ENCODE results near the gene SLC6A15.
A peak's percentile ranks its signal among the peaks of the same experiment; 100 is the strongest.

The SLC6A15 gene

GRCh38 chr12:84912198-84913128 lies at the start of gene SLC6A15:
TSS of gene SLC6A15 (minus strand) at chr12:84912799. CDS start at chr12:84892120, 20,679 bp downstream.
- DNase-seq, result peak; percentile 15 to 96 (median 79)

GRCh38 chr12:84960918-84961317 lies 48.3 kb upstream of the SLC6A15 start:
- no peak for DNase-seq

- DNase-seq, result no peak
These were observed 42.7 kb upstream of the SLC6A15 start for GRCh38 chr12:84955298-84955697.

- DNase-seq, result no peak
These were observed 41.8 kb upstream of the SLC6A15 start for GRCh38 chr12:84954415-84954814.

GRCh38 chr12:84950971-84951546 lies 38.5 kb upstream of the SLC6A15 start:
- no peak for DNase-seq

GRCh38 chr12:84946753-84947152 lies 34.2 kb upstream of the SLC6A15 start:
- DNase-seq, result no peak

GRCh38 chr12:84937415-84937814 lies 24.8 kb upstream of the SLC6A15 start:
- DNase-seq, result no peak

GRCh38 chr12:84929501-84929900 lies 16.9 kb upstream of the SLC6A15 start:
- no peak for DNase-seq

- DNase-seq, result no peak
These were observed 12.4 kb upstream of the SLC6A15 start for GRCh38 chr12:84924981-84925380.

GRCh38 chr12:84922693-84923092 lies 10.1 kb upstream of the SLC6A15 start:
- DNase-seq, result no peak

- no peak for DNase-seq
These were observed 7.7 kb upstream of the SLC6A15 start for GRCh38 chr12:84920331-84920730.

- no peak for DNase-seq
These were observed 6.7 kb upstream of the SLC6A15 start for GRCh38 chr12:84919271-84919670.

- peak in 11 of 56 donors; percentile 2 to 54 (median 29) for DNase-seq
These were observed 523 bp upstream of the SLC6A15 start for GRCh38 chr12:84913129-84913515.

- DNase-seq, result peak in 55 of 56 donors; percentile 9 to 86 (median 66)
These were observed 1.1 kb downstream of the SLC6A15 start for GRCh38 chr12:84911271-84912197.

- DNase-seq, result peak in 28 of 56 donors; percentile 1 to 56 (median 20)
These were observed 1.9 kb downstream of the SLC6A15 start for GRCh38 chr12:84910549-84911241.

GRCh38 chr12:84904051-84904450 lies 8.5 kb downstream of the SLC6A15 start:
- DNase-seq, result no peak

- DNase-seq, result no peak
These were observed 21.3 kb downstream of the SLC6A15 start for GRCh38 chr12:84891106-84891838.

GRCh38 chr12:84889818-84890217 lies 22.8 kb downstream of the SLC6A15 start:
- no peak for DNase-seq

- DNase-seq, result no peak
These were observed 23.7 kb downstream of the SLC6A15 start for GRCh38 chr12:84888861-84889260.

- no peak for DNase-seq
These were observed 35.3 kb downstream of the SLC6A15 start for GRCh38 chr12:84877340-84877739.
